Stimulated activated CD8-positive, alpha-beta memory T cell treated with anti-CD3 and anti-CD28 coated beads, Interleukin-2, amount 100 ng/mL, for 48 hours (primary cell): ENCODE data around the gene DOCK8.
"Not testable (repeated sequence)": the region's sequence is repeated elsewhere in the genome, so short reads cannot be mapped to it uniquely, and the experiment has no call there.

Source experiments
- DNase-seq, 2 donors: peaks; one replicate each; pipeline ENCODE4 v3.0.0-alpha.2; 2020; ENCODE audit warnings: low read depth in 2 of 2

Gene DOCK8

GRCh38 chr9:214648-215493 lies at the start of gene DOCK8:
DOCK8 (plus strand) TSS chr9:214865; CDS start chr9:214977, 112 bp downstream.
- peak; percentile 42 to 44 for DNase-seq

DNA sequence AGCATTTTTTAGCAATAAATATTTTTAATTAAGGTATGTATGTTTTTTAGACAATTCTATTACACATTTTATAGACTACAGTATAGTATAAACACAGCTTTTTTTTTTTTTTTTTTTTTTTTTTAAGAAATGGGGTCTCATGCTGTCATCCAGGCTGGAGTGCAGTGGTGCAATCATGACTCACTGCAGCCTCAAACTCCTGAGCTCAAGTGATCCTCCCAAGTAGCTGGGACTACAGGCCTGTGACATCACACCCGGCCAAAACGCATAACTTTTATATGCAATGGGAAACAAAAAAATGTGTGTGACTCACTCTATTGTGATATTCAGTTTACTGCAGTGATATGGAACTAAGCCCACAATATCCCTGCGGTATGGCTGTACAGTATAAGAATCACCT lies 44.9 kb upstream of the DOCK8 start:
- DNase-seq: not testable (repeated sequence)

GRCh38 chr9:178140-178825 lies 36.4 kb upstream of the DOCK8 start:
- not testable (repeated sequence) for DNase-seq

DNA sequence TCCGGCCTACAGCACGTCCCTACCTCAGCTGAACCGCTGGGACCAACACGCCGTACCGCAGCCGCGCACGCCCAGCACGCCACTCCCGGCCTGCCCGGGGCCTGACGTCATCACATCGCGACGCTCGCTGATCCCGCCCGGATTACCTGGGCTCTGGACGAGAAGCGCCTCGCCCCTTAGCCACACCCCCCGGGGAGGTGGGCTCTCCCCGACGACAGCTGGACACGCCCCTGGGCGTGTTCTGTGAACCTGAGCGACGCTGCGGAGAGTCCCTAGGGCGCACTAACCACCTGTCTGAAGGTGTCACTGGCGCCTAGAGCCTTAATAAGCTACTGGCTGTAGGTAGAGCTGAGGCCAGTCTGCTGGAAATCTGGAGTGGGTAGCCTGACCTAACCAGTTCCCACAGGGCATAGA lies 35.7 kb upstream of the DOCK8 start, which contains the start of gene ZNG1A:
ZNG1A (minus strand) TSS at position 87 of the 414 bp plus-strand sequence. CDS start 87 bp downstream, outside the sequence.
- DNase-seq: peak; percentile 54 to 67

DNA sequence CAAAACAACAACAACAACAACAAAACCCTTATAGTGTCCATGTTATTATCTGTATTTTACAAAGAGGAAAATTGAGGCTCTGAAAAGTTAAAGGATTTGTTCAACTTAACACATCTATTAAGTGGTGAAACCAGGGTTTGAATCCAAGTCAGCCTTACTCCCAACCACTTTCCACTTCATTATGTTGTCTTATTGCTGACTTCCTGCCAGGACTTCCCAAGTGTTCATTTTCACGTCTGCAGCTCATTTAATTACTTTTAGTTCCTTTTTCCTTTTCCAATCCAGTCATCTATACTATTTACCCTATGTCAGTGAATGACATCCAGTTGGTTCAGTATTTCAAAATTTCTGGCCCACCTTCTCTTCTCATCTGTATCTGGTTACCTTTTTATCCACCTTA lies 15.1 kb upstream of the DOCK8 start:
- DNase-seq: not testable (repeated sequence)

DNA sequence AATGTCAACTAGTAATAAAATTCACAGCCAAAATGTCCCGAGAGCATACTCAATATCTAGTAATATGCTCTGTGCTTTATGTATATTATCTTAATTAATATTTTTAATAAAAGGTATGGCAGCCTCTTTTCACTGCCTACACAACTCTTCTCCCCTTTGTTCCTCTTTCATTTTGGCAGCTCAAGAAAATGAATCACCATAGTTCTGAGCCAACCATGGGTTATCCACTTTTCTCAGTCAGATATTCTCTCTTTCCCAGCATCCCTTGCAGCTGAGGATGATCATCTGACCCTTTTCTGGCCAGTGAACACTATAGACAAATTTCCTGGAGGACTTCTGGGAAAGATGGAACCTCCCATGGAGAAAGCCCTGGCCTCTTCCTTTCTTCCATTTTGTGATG lies 8.2 kb upstream of the DOCK8 start:
- DNase-seq: no peak

- no peak for DNase-seq
These were observed 5.4 kb upstream of the DOCK8 start for GRCh38 chr9:209143-209758.

- no peak for DNase-seq
These were observed 3.6 kb upstream of the DOCK8 start for GRCh38 chr9:211036-211435.

GRCh38 chr9:211557-211956 lies 3.1 kb upstream of the DOCK8 start:
- DNase-seq: no peak

DNA sequence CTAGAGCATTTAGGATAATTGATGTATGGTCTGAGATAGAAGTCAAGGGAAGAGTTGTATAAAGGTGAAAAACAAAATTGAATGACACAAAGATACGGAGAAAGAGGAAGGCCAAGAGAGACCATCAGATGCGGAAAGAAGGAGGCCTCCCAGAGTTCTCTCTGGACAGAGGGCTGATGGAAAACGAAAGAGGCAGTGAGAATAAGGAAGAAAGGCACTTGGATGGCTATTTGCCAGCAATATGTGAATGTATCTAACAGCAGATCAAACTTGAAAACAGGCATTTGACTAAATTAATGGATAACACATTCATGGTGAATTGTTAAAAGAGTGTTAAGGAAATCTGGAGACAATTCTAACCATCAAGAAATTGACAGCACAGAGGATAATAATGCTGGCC lies 2.4 kb upstream of the DOCK8 start:
- no peak for DNase-seq

- not testable (repeated sequence) for DNase-seq
These were observed 764 bp upstream of the DOCK8 start for GRCh38 chr9:213901-214300.

DNA sequence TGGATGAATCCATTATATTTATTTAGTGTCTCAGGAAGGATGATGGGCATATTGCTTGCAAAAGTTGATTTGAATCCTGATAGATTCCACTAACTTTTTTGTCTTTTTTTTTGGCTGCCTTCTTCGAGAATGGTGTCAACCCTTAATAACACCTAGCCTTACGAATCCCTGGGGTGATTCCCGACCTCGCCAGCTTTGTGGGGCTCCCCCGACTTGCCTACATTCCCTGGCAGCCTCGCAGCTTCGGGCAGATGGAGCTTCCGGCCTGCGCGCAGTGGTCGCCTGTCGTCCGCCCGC lies 366 bp upstream of the DOCK8 start:
- no peak for DNase-seq

DNA sequence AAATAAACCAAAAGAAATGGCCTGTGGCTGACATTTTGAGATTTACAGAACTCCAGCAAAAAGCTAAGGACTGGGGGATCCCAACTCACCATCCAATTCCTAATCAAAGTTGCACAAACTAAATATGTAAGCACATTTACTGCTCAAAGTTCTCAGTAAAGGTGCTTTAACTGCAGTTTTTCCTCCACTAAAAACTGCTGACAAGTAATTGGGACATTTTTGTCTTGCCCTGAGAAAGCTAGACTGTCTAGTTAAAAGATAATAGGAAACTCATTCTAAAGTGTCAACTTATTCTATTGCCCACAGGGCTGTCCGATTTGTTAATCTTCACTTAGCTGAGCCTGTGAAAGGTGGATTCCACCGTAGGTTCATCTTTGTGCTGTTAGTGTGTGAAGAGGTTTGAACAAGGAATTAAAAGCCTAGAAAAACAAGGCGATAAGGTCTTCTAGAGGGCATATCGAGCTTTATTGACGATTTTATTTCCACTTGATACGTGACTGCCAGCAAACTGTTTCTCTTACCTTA lies 1.0 kb downstream of the DOCK8 start:
- DNase-seq: no peak

GRCh38 chr9:216866-217265 lies 2.2 kb downstream of the DOCK8 start:
- DNase-seq: no peak

GRCh38 chr9:217950-218349 lies 3.3 kb downstream of the DOCK8 start:
- no peak for DNase-seq

DNA sequence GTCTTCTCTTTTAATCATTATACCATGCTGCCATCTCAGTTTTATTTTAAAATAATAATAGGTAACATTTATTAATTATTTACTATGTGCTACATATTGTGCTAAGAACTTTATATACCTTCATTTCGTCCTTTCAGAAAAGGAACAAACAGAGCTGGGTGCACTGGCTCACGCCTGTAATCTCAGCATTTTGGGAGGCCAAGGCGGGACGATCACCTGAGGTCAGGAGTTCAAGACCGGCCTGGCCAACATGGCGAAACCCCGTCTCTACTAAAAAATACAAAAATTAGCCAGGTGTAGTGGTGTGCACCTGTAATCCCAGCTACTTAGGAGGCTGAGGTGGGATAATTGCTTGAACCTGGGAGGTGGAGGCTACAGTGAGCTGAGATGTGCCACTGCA lies 4.4 kb downstream of the DOCK8 start:
- DNase-seq: not testable (repeated sequence)

DNA sequence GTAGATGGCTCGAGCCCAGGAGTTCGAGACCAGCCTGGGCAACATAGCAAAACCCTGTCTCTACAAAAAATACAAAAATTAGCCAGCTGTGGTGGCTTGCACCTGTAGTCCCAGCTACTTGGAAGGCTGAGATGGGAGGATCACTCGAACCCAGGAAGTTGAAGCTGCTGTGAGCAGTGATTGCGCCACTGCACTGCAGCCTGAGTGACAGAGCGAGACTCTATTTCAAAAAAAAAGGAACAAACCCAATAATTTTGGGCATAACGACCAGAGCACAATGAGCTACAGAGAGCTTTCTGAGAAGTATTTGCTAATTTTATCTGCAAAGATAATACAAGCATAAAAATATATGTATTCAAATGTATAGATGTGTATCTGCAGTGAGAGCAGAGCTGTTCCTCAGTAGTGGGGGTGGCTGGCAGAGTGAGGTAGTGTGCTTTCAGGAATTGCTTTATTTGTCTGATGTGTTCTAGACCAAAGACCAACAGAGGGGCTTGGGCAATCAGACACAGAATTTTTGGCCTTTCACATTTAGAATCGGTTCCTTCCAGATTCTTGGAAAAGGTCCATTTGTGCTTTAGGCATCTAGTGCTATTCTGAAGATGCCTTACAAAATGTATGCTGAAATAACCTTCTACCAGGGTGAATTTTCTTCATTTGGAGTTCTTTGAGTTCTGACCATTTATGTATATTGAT lies 5.2 kb downstream of the DOCK8 start:
- no peak for DNase-seq

DNA sequence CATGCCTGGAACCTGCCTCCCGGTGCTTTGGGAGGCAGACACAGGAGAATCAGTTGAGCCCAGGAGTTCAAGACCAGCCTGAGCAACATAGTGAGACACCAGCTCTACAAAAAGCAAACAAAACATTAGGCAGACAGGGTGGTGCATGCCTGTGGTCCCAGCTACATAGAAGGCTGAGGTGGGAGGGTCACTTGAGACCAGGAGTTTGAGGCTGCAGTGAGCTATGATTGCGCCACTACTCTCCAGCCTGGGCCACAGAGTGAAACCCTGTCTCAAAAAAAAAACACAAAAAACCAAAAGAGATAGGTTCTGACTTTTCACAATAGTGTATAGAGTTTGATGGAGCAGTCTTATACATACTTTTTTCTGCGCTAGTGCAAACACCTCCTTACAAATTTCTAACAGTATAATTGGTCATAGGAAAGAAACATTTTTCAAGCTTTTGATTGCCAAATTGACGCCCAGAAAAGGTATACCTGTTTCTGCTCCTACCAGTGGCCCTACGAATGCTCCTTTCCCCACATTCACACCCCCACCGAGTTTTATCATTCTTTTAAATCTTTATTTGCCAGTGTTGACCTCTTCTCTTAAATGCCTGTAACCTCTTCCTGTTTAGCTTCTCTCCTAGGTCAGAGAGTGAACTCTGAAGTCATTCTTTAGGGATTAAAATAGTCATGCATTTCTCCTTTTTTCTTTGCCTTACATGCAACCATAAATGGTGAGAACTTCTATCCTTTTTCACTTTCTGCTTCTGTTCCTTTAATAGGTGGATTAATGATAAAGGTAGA lies 7.5 kb downstream of the DOCK8 start:
- DNase-seq: no peak

GRCh38 chr9:223152-223551 lies 8.5 kb downstream of the DOCK8 start:
- DNase-seq: no peak

GRCh38 chr9:224026-224425 lies 9.4 kb downstream of the DOCK8 start:
- no peak for DNase-seq
